NB4 (cell line): ENCODE measurements around the gene CSMD2.

Source experiments
- POLR2A ChIP-seq: IDR thresholded peaks from 2 replicates; pipeline ENCODE4 v1.6.1; 2011; ENCODE audit warnings: mild to moderate bottlenecking; ENCODE audit not compliant: insufficient read length; ENCODE audit errors: extremely low read depth
- TF ChIP-seq, protein P1 (sequence below): IDR thresholded peaks from one replicate; pipeline ENCODE4 v1.5.1; 2012; ENCODE audit warnings: low read depth, low read length
- TF ChIP-seq, protein P2 (sequence below): IDR thresholded peaks from 2 replicates; pipeline ENCODE4 v1.6.1; 2011; ENCODE audit warnings: low read depth, low read length

DNA sequence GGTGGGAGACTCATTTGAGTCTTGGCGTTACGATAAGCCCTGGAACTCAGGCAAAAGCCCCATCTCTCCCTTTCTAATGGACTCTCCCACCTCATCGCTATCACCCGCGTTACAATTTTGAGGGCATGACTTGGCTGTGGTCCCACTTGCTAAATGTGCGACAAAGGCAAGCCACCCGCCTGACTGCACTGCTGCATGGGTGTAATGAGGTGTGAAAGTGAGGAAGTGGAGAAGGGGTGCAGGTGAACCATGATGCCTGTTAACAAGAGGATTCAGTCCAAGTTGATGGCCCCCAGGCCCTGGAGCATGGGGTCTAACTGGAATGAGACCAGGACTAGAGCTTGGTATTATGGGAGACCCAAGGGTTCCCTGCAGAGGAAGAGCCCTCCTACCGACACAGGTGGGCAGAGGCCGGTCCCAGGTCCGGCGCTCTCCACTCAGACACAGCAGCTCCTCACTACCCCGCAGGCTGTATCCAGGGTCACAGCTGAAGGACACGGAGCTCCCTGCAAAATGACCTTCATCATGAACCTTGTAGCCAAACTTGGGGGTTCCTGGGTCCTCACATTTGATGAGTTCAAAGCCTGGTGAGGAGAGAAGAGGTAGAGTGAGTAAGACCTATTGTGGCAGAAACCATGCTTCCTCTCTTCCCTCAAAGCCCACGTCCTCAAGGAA, 466.5 kb downstream of the CSMD2 start:
- TF ChIP-seq, protein P1, sequence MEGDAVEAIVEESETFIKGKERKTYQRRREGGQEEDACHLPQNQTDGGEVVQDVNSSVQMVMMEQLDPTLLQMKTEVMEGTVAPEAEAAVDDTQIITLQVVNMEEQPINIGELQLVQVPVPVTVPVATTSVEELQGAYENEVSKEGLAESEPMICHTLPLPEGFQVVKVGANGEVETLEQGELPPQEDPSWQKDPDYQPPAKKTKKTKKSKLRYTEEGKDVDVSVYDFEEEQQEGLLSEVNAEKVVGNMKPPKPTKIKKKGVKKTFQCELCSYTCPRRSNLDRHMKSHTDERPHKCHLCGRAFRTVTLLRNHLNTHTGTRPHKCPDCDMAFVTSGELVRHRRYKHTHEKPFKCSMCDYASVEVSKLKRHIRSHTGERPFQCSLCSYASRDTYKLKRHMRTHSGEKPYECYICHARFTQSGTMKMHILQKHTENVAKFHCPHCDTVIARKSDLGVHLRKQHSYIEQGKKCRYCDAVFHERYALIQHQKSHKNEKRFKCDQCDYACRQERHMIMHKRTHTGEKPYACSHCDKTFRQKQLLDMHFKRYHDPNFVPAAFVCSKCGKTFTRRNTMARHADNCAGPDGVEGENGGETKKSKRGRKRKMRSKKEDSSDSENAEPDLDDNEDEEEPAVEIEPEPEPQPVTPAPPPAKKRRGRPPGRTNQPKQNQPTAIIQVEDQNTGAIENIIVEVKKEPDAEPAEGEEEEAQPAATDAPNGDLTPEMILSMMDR = no peak
- TF ChIP-seq, protein P2, sequence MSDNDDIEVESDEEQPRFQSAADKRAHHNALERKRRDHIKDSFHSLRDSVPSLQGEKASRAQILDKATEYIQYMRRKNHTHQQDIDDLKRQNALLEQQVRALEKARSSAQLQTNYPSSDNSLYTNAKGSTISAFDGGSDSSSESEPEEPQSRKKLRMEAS = no peak
- no peak for TF ChIP-seq POLR2A
